ENCODE data around the gene BAAT.

- no peak for TF ChIP-seq CTCF (conservative IDR thresholded peaks at IDR 0.05)
- no peak for TF ChIP-seq EZH2 (IDR thresholded peaks at IDR 0.05; ENCODE audit: low read depth)
These were observed 13.5 kb upstream of the BAAT start, which contains the start of the genes MRPL50 and ZNF189 for GRCh38 chr9:101398068-101398929.
